Measurements from ENCODE around the gene RYR1.
A peak's percentile ranks its signal among the peaks of the same experiment; 100 is the strongest.

The RYR1 gene

DNA sequence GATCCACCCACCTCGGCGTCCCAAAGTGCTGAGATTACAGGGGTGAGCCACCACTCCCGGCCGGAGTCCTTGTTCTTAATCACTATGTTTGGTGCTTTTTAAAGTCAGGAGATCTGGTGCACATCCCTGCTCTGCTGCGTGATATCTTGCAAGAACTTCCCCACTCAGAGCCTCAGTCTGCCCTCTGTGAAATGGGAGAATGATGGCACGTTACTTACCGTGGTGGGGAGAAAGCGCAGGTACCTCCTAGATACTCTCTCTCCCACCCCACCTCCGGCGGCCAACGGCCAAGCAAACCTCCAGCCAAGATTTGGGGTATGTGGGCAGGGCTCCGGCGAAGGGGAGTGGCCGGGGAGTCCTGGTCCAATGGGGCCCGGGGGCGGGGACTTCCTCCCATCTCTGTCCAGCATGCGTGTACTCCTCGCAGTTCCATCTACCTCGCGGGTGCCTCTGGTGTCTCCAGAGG is at the start of gene RYR1:
Gene RYR1 (plus strand): TSS at position 424 of the 466 bp plus-strand sequence. CDS start 139 bp downstream, outside the sequence.
- TF ChIP-seq, protein P1, sequence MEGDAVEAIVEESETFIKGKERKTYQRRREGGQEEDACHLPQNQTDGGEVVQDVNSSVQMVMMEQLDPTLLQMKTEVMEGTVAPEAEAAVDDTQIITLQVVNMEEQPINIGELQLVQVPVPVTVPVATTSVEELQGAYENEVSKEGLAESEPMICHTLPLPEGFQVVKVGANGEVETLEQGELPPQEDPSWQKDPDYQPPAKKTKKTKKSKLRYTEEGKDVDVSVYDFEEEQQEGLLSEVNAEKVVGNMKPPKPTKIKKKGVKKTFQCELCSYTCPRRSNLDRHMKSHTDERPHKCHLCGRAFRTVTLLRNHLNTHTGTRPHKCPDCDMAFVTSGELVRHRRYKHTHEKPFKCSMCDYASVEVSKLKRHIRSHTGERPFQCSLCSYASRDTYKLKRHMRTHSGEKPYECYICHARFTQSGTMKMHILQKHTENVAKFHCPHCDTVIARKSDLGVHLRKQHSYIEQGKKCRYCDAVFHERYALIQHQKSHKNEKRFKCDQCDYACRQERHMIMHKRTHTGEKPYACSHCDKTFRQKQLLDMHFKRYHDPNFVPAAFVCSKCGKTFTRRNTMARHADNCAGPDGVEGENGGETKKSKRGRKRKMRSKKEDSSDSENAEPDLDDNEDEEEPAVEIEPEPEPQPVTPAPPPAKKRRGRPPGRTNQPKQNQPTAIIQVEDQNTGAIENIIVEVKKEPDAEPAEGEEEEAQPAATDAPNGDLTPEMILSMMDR (conservative IDR thresholded peaks at IDR 0.05), result no peak
- no peak within 1 kb of the TSS for H3K27ac ChIP-seq

GRCh38 chr19:38383743-38384142 is 49.7 kb upstream of the RYR1 start:
- H3K27ac ChIP-seq, result no peak overlapping the region
- TF ChIP-seq, protein P1 (conservative IDR thresholded peaks at IDR 0.05), result no peak

GRCh38 chr19:38384209-38385027 is 49.1 kb upstream of the RYR1 start:
- TF ChIP-seq, protein P1 (conservative IDR thresholded peaks at IDR 0.05), result peak; percentile 20; the same call in 1 of the 2 replicates
- no peak overlapping the region for H3K27ac ChIP-seq

DNA sequence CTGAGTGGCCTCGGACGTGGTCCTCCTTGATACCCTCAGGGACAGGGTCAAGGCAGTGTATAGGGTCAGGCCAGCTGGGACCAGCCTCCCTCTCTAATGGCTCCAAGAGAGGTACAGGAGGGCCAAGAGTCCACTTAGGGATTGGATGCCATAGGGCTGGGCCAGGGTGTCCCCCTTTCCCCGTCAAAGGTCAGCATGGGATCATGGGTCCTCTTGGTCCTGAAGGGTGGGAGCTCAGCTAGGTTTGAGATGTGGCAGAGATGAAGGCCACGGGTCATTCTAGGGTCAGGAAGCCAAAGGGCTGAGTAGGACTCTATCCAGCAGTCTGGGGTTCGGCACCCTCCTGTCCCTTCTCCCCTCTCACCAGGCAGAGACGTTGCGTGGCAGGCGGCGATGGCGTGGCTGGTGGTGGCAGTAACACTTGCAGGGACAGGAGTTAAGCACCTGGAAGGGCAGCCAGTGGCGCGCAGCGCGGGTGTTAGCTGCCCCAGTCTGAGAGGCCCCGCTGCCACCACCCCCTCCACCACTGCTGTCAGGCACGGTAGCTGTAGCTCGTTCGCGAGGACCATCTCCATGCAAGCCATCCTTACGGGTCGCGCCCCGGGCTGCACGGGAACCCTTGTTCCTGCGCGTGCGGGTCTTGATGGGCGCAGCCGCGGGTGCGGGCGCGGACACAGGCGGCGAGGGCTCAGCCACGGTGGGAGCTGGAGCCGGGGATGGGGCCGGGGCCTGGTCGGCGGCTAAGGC is 48.3 kb upstream of the RYR1 start:
- H3K27ac ChIP-seq, result no peak overlapping the region
- TF ChIP-seq, protein P1 (conservative IDR thresholded peaks at IDR 0.05), result no peak

DNA sequence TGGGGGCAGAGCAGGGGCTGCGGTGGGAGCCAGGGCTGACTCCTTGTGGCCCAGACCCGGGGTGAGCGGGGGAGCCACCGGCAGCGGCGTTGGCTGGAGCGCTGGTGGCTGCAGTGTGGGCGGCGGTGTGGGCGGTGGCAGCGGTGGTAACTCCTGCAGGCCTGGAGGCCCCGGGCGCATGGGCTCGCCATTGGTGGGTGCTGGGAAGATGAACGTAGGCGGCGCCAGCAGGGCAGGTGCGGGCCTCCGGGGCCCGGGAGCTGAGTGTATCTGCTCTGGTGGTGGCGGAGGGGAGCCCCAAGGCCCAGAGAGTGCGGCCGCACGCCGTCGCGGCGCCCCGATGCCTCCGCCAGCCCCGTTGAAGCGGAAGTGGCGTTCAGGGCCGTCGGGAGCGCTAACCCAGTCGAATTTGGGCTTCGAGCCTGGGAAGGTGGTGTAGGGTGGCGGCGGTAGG is 47.7 kb upstream of the RYR1 start:
- TF ChIP-seq, protein P1 (conservative IDR thresholded peaks at IDR 0.05), result no peak
- H3K27ac ChIP-seq, result no peak overlapping the region

DNA sequence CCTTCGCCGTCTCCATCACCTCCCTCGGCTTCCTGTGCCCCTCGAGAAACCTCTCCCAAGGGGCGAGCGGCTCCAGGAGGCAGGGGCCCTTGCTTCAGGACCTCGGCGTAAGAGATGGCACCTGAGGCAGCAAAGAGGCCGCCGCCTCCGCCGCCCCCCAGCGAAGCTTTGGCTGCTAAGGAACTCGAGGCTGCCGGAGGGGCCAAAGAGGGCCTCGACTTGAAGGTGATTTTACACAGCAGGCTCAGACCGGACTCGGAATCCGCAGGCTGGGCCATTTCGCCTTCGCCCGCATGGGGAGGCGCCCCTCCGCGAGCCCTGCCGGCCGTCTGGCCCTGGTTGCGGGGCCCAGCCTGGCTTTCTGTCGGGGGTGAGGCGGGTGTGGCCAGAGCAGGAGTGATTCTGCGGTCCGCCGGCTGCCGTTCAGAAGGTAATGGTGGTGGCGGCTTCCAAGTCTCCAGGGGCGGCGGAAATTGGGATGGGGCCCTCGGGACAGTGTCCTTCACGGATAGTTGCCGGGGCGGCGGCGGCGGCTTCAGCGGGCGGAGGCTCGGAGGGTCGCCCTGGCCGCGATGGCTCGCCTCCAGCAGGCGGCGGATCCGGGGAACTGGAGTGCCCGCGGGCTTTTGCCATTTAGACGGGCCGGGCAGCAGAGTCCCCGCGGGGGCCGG is 47.1 kb upstream of the RYR1 start:
- H3K27ac ChIP-seq, result no peak overlapping the region; the same call in 1 of the 2 replicates
- TF ChIP-seq, protein P1 (conservative IDR thresholded peaks at IDR 0.05), result no peak

Measured in VCaP (cell line).